ENCODE data around the gene IPMK.

Gene IPMK

DNA sequence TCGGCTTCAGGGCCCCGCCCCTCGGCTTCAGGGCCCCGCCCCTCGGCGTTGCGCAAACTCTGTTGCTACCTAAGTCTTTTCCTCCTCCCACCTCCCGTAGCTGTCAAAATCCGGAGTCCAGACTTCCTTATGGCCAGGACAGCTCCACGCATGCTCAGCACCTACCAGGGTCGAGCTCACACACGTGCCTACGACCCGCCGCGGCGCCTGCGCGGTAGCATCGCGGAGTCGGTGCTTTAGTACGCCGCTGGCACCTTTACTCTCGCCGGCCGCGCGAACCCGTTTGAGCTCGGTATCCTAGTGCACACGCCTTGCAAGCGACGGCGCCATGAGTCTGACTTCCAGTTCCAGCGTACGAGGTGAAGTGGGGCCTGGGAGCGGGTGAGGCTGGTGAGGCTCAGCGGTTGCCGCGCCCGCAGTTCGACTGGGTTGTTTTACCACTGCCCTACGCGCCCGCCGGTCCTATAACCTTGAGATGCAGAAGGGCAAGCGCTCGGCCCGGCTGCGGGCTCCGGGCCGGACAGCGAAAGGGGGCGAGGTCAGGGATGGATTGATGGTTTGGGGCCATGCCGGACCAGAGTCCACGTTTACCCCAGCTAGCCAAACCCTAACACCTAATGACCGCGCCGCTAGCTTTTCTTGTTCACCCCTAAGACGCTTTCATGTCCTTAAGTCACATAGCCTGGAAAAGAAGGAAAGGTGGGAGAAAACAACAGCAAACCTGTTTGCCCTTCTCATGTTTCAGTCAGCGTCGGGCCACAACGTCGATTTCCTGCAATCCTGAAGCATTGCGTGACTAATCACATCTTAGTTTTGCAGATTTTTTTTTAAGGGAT is 1.5 kb upstream of the IPMK start, which contains the start of gene CISD1:
Gene CISD1, plus strand, starts transcription at position 217 of the 836 bp plus-strand sequence. Its CDS starts 112 bp downstream, at position 329.
- H3K4me1 ChIP-seq (ENCODE audit: control insufficient read depth, low read length), result peaks cover 23% of the 10 kb centered on the region
- no peak for TF ChIP-seq EZH2phosphoT487 (IDR thresholded peaks at IDR 0.05; ENCODE audit: borderline replicate concordance, low read length)
- TF ChIP-seq, protein P1, sequence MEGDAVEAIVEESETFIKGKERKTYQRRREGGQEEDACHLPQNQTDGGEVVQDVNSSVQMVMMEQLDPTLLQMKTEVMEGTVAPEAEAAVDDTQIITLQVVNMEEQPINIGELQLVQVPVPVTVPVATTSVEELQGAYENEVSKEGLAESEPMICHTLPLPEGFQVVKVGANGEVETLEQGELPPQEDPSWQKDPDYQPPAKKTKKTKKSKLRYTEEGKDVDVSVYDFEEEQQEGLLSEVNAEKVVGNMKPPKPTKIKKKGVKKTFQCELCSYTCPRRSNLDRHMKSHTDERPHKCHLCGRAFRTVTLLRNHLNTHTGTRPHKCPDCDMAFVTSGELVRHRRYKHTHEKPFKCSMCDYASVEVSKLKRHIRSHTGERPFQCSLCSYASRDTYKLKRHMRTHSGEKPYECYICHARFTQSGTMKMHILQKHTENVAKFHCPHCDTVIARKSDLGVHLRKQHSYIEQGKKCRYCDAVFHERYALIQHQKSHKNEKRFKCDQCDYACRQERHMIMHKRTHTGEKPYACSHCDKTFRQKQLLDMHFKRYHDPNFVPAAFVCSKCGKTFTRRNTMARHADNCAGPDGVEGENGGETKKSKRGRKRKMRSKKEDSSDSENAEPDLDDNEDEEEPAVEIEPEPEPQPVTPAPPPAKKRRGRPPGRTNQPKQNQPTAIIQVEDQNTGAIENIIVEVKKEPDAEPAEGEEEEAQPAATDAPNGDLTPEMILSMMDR (IDR thresholded peaks at IDR 0.05; ENCODE audit: low read depth, low read length, poor library complexity, severe bottlenecking), result no peak
- H3K9me2 ChIP-seq (replicated peaks; ENCODE audit: control insufficient read depth, low read length), result no peaks in the 10 kb centered on the region
- H3K9me3 ChIP-seq (ENCODE audit: control insufficient read depth, insufficient read depth, low read length), result no peaks in the 10 kb centered on the region
- H4K20me1 ChIP-seq (ENCODE audit: control insufficient read depth, insufficient read depth, low read depth, low read length), result peaks cover 13% of the 10 kb centered on the region
- H3K4me2 ChIP-seq (ENCODE audit: low read length), result peak within 1 kb of the TSS; percentile 81
- H3K4me3 ChIP-seq (ENCODE audit: low read length), result peak within 1 kb of the TSS; percentile 85
- peaks cover 22% of the 10 kb centered on the region; the same call in 1 of the 2 replicates for H3K36me3 ChIP-seq (ENCODE audit: control insufficient read depth, low read length)
- H3K27ac ChIP-seq (ENCODE audit: low read depth, low read length), result peak within 1 kb of the TSS; percentile 68
- no peaks in the 10 kb centered on the region for H3K27me3 ChIP-seq (ENCODE audit: control insufficient read depth, low read length)
- peaks cover 83% of the 10 kb centered on the region for H3K79me2 ChIP-seq (ENCODE audit: control insufficient read depth, low read length)
- peaks cover 13% of the 10 kb centered on the region for H3F3A ChIP-seq (ENCODE audit: control insufficient read depth, insufficient read depth)

DNA sequence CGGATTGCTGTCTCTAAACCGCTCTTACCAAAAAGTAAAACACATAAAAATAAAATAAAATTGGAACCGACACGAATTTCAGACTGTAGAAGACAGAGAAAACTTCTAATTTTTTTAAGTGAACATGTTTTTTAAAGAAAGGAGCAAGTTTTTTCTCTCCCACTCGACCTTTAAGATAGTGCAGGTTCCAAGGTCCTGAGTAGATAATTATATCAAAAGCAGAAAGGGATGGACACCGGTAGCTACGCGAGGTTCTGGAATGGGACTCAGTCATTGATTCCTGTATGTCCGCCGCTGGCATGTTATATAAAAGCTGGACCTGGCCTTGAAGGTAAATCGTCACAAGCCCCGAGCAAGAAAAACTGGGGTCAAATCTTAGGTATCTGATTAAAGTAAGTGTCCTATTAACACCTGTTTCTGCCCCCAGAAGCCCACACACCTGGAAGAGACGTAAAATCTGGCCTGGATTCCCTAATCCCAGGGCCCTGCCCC is 806 bp upstream of the IPMK start:
- H3K79me2 ChIP-seq (ENCODE audit: control insufficient read depth, low read length), result peaks cover 83% of the 10 kb centered on the region
- no peaks in the 10 kb centered on the region for H3K27me3 ChIP-seq (ENCODE audit: control insufficient read depth, low read length)
- peak overlapping the region; percentile 68 for H3K27ac ChIP-seq (ENCODE audit: low read depth, low read length)
- peaks cover 28% of the 10 kb centered on the region for H3K4me1 ChIP-seq (ENCODE audit: control insufficient read depth, low read length)
- TF ChIP-seq, protein P1 (IDR thresholded peaks at IDR 0.05; ENCODE audit: low read depth, low read length, poor library complexity, severe bottlenecking), result no peak
- no peak for TF ChIP-seq EZH2phosphoT487 (IDR thresholded peaks at IDR 0.05; ENCODE audit: borderline replicate concordance, low read length)
- H4K20me1 ChIP-seq (ENCODE audit: control insufficient read depth, insufficient read depth, low read depth, low read length), result peaks cover 13% of the 10 kb centered on the region
- H3K4me3 ChIP-seq (ENCODE audit: low read length), result peak overlapping the region; percentile 77
- H3K36me3 ChIP-seq (ENCODE audit: control insufficient read depth, low read length), result peaks cover 22% of the 10 kb centered on the region; the same call in 1 of the 2 replicates
- peaks cover 13% of the 10 kb centered on the region for H3F3A ChIP-seq (ENCODE audit: control insufficient read depth, insufficient read depth)
- no peaks in the 10 kb centered on the region for H3K9me3 ChIP-seq (ENCODE audit: control insufficient read depth, insufficient read depth, low read length)
- peak overlapping the region; percentile 81 for H3K4me2 ChIP-seq (ENCODE audit: low read length)
- H3K9me2 ChIP-seq (replicated peaks; ENCODE audit: control insufficient read depth, low read length), result no peaks in the 10 kb centered on the region

DNA sequence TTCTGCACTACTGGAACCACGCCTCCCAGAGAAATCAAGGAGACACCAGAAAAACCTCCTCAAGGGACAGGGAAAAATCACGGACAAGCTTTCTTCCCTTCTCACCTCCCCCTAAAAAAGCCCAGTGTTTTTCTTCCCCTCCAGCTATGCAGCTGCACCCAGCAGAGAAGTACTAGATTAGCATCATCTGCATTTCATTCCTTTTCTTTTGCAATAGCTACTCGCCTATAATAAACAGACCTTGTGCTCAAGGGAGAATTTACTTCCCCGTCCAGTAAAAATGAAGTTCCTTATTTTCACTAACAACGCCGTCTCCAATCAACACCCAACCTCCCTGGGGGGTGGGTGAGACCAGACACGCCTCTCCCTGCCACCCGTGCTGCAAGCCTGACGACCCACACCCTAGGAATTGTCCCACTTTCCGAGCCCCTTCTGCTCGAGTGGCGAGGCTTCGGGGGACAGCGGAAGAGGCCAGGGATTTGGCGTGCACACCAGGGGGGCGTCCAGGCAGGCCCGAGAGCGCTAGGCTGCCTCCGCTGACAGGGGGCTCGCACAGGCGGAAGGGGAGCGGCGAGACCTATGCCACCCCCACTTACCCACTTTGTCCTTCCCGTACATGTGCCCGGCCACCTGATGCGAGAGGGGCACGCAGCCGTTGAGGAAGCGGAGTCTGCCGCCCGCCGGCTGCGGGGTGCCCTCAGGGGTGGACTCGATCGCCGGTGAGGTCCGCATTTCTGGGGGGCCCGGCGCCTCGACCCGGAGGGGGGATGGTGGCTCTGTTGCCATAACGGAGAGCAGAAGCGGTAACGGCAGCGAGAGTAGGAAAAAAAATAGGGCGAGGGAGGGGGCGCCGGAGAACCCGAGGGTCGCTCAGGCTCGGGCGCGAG is 625 bp downstream of the IPMK start:
- TF ChIP-seq, protein P1 (IDR thresholded peaks at IDR 0.05; ENCODE audit: low read depth, low read length, poor library complexity, severe bottlenecking), result no peak
- no peak for TF ChIP-seq EZH2phosphoT487 (IDR thresholded peaks at IDR 0.05; ENCODE audit: borderline replicate concordance, low read length)
- H3K36me3 ChIP-seq (ENCODE audit: control insufficient read depth, low read length), result peaks cover 16% of the 10 kb centered on the region; the same call in 1 of the 2 replicates
- H3K4me3 ChIP-seq (ENCODE audit: low read length), result peak overlapping the region; percentile 77
- peak overlapping the region; percentile 81 for H3K4me2 ChIP-seq (ENCODE audit: low read length)
- H3K9me2 ChIP-seq (replicated peaks; ENCODE audit: control insufficient read depth, low read length), result no peaks in the 10 kb centered on the region
- peaks cover 13% of the 10 kb centered on the region for H3F3A ChIP-seq (ENCODE audit: control insufficient read depth, insufficient read depth)
- peaks cover 83% of the 10 kb centered on the region for H3K79me2 ChIP-seq (ENCODE audit: control insufficient read depth, low read length)
- H3K4me1 ChIP-seq (ENCODE audit: control insufficient read depth, low read length), result peaks cover 33% of the 10 kb centered on the region
- no peaks in the 10 kb centered on the region for H3K9me3 ChIP-seq (ENCODE audit: control insufficient read depth, insufficient read depth, low read length)
- H4K20me1 ChIP-seq (ENCODE audit: control insufficient read depth, insufficient read depth, low read depth, low read length), result peaks cover 13% of the 10 kb centered on the region
- peak overlapping the region; percentile 68 for H3K27ac ChIP-seq (ENCODE audit: low read depth, low read length)
- no peaks in the 10 kb centered on the region for H3K27me3 ChIP-seq (ENCODE audit: control insufficient read depth, low read length)

All from DOHH2 (cell line).